Measurements from ENCODE around the gene HAUS7.

HAUS7 gene

DNA sequence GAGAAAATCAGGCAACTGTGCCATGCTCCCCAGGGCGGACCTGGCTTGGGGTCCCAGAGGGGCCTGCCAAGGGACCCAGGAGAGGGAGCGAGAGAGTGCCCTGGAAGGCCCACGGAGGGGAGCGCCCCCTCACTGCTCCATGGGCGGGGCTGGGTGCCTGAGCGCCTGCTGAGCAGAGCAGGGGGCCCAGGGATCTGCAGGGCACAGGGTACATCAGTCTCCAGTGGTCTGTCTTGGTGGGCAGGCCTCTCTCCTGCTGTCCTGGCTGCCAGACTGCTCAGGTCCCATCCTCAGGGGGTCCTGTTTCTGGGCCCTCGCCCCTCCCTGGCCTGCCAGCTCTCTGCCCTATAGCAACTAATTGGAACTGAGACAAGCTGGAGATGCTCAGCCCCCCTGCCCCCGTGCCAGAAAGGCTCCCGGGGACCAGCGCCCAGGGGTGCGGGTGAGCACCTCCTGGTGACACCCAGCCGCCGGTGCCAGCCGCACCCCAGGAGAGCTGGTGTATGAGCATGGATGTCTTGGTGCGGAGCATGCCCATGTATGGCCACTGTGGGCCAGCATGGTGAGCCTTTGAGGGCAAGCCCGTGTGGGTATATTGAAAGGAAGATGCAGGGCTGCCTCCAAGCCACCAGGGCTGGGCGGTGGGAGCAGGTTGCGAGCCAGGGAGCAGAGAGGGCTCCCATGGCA, 25.7 kb upstream of the HAUS7 start (continued):
- TF ChIP-seq TOX (CRISPR knock-in tag; IDR thresholded peaks at IDR 0.05; ENCODE audit: borderline replicate concordance) (no peak), ZNF8 (CRISPR knock-in tag; IDR thresholded peaks at IDR 0.05) (no peak), ZC3H10 (CRISPR knock-in tag; IDR thresholded peaks at IDR 0.05) (no peak), BACH2 (CRISPR knock-in tag; IDR thresholded peaks at IDR 0.05; ENCODE audit: borderline replicate concordance) (no peak)
- TF ChIP-seq, protein P1, sequence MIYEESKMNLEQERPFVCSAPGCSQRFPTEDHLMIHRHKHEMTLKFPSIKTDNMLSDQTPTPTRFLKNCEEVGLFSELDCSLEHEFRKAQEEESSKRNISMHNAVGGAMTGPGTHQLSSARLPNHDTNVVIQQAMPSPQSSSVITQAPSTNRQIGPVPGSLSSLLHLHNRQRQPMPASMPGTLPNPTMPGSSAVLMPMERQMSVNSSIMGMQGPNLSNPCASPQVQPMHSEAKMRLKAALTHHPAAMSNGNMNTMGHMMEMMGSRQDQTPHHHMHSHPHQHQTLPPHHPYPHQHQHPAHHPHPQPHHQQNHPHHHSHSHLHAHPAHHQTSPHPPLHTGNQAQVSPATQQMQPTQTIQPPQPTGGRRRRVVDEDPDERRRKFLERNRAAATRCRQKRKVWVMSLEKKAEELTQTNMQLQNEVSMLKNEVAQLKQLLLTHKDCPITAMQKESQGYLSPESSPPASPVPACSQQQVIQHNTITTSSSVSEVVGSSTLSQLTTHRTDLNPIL (CRISPR knock-in tag; IDR thresholded peaks at IDR 0.05; ENCODE audit: low read depth), result no peak

DNA sequence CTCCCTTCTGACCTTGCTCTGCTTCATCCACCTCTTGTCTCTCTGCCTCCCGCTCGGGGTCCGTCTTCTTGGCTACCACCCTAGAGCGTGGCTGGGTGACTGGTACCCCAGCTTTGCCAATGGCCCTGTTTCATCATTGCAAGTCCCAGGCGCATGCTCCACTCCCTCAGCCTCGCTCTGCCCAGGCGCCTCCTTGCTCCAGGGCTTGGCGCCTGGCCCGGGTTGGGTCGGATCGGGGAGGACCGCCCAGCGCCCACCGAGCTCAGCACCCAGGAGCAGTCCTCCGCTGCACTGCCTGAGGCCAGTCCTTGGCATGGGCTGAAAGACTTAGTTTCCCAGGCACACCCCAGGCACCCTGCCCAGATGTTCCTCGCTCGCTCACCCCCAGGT, 25.0 kb upstream of the HAUS7 start:
- peak; percentile 44 for ATAC-seq
- TF ChIP-seq, protein P1 (CRISPR knock-in tag; IDR thresholded peaks at IDR 0.05; ENCODE audit: low read depth), result no peak
- TF ChIP-seq ZNF8 (CRISPR knock-in tag; IDR thresholded peaks at IDR 0.05) (no peak), ESRRG (CRISPR knock-in tag; IDR thresholded peaks at IDR 0.05) (no peak), ZNF565 (CRISPR knock-in tag; conservative IDR thresholded peaks at IDR 0.05; ENCODE audit: low read depth) (no peak), ZFP30 (CRISPR knock-in tag; IDR thresholded peaks at IDR 0.05) (no peak), GLIS3 (CRISPR knock-in tag; IDR thresholded peaks at IDR 0.05) (no peak)
- TF ChIP-seq, protein P2, sequence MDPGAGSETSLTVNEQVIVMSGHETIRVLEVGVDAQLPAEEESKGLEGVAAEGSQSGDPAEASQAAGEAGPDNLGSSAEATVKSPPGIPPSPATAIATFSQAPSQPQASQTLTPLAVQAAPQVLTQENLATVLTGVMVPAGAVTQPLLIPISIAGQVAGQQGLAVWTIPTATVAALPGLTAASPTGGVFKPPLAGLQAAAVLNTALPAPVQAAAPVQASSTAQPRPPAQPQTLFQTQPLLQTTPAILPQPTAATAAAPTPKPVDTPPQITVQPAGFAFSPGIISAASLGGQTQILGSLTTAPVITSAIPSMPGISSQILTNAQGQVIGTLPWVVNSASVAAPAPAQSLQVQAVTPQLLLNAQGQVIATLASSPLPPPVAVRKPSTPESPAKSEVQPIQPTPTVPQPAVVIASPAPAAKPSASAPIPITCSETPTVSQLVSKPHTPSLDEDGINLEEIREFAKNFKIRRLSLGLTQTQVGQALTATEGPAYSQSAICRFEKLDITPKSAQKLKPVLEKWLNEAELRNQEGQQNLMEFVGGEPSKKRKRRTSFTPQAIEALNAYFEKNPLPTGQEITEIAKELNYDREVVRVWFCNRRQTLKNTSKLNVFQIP (CRISPR knock-in tag; IDR thresholded peaks at IDR 0.05; ENCODE audit: borderline replicate concordance, low read depth), result no peak
- TF ChIP-seq, protein P3, sequence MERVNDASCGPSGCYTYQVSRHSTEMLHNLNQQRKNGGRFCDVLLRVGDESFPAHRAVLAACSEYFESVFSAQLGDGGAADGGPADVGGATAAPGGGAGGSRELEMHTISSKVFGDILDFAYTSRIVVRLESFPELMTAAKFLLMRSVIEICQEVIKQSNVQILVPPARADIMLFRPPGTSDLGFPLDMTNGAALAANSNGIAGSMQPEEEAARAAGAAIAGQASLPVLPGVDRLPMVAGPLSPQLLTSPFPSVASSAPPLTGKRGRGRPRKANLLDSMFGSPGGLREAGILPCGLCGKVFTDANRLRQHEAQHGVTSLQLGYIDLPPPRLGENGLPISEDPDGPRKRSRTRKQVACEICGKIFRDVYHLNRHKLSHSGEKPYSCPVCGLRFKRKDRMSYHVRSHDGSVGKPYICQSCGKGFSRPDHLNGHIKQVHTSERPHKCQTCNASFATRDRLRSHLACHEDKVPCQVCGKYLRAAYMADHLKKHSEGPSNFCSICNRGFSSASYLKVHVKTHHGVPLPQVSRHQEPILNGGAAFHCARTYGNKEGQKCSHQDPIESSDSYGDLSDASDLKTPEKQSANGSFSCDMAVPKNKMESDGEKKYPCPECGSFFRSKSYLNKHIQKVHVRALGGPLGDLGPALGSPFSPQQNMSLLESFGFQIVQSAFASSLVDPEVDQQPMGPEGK (CRISPR knock-in tag; IDR thresholded peaks at IDR 0.05; ENCODE audit: borderline replicate concordance), result no peak

DNA sequence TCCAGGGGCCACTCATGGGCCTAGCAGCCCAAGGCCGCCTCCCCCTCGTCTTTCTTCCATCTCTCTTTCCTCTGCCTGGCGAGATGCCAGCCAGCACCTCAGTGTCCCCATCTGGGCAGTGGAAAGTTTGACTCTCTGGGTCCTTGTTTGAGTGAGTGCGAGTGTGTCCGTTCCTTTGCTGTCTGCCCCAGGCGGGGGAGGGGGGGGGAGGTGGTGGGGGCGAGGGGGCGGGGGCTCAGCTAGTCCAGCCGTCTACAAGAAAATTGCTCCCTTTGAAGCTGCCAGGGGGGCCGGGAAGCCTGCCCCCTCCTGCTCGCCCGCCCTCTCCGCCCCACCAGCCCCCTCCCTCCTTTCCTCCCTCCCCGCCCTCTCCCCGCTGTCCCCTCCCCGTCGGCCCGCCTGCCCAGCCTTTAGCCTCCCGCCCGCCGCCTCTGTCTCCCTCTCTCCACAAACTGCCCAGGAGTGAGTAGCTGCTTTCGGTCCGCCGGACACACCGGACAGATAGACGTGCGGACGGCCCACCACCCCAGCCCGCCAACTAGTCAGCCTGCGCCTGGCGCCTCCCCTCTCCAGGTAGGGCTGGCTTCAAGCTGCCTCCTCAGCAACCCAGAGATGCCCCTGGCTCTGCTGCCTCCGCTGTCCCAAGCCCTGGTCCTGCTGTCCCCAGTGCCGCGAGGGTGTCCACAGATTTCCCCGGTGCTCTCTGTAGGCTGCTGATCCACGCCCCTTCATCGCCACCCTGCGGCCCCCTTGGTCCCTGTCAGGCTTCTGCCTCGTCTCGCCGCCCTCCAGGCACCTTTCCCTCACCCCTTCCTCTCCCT, 24.4 kb upstream of the HAUS7 start, which contains the start of gene BGN:
Gene BGN (plus strand): TSS at position 440 of the 821 bp plus-strand sequence. CDS start 9,652 bp downstream, outside the sequence.
- peak; percentile 70 for ATAC-seq
- TF ChIP-seq ESRRG (CRISPR knock-in tag; IDR thresholded peaks at IDR 0.05) (no peak), OSR1 (CRISPR knock-in tag; IDR thresholded peaks at IDR 0.05) (no peak), CSDC2 (CRISPR knock-in tag; IDR thresholded peaks at IDR 0.05) (no peak), ZFP30 (CRISPR knock-in tag; IDR thresholded peaks at IDR 0.05) (no peak), ZNF8 (CRISPR knock-in tag; IDR thresholded peaks at IDR 0.05) (no peak), RARB (CRISPR knock-in tag; IDR thresholded peaks at IDR 0.05) (no peak), GLIS3 (CRISPR knock-in tag; IDR thresholded peaks at IDR 0.05) (no peak), ZNF565 (CRISPR knock-in tag; conservative IDR thresholded peaks at IDR 0.05; ENCODE audit: low read depth) (no peak), SNAI2 (CRISPR knock-in tag; IDR thresholded peaks at IDR 0.05) (no peak), ZC3H10 (CRISPR knock-in tag; IDR thresholded peaks at IDR 0.05) (no peak), ZFP3 (CRISPR knock-in tag; IDR thresholded peaks at IDR 0.05) (no peak), TOX (CRISPR knock-in tag; IDR thresholded peaks at IDR 0.05; ENCODE audit: borderline replicate concordance) (no peak), BACH2 (CRISPR knock-in tag; IDR thresholded peaks at IDR 0.05; ENCODE audit: borderline replicate concordance) (no peak), ARNTL (CRISPR knock-in tag; IDR thresholded peaks at IDR 0.05; ENCODE audit: borderline replicate concordance, low read depth) (no peak)
- TF ChIP-seq, protein P2 (CRISPR knock-in tag; IDR thresholded peaks at IDR 0.05; ENCODE audit: borderline replicate concordance, low read depth), result no peak
- TF ChIP-seq, protein P4, sequence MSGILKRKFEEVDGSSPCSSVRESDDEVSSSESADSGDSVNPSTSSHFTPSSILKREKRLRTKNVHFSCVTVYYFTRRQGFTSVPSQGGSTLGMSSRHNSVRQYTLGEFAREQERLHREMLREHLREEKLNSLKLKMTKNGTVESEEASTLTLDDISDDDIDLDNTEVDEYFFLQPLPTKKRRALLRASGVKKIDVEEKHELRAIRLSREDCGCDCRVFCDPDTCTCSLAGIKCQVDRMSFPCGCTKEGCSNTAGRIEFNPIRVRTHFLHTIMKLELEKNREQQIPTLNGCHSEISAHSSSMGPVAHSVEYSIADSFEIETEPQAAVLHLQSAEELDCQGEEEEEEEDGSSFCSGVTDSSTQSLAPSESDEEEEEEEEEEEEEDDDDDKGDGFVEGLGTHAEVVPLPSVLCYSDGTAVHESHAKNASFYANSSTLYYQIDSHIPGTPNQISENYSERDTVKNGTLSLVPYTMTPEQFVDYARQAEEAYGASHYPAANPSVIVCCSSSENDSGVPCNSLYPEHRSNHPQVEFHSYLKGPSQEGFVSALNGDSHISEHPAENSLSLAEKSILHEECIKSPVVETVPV (CRISPR knock-in tag; IDR thresholded peaks at IDR 0.05), result no peak
- TF ChIP-seq, protein P5, sequence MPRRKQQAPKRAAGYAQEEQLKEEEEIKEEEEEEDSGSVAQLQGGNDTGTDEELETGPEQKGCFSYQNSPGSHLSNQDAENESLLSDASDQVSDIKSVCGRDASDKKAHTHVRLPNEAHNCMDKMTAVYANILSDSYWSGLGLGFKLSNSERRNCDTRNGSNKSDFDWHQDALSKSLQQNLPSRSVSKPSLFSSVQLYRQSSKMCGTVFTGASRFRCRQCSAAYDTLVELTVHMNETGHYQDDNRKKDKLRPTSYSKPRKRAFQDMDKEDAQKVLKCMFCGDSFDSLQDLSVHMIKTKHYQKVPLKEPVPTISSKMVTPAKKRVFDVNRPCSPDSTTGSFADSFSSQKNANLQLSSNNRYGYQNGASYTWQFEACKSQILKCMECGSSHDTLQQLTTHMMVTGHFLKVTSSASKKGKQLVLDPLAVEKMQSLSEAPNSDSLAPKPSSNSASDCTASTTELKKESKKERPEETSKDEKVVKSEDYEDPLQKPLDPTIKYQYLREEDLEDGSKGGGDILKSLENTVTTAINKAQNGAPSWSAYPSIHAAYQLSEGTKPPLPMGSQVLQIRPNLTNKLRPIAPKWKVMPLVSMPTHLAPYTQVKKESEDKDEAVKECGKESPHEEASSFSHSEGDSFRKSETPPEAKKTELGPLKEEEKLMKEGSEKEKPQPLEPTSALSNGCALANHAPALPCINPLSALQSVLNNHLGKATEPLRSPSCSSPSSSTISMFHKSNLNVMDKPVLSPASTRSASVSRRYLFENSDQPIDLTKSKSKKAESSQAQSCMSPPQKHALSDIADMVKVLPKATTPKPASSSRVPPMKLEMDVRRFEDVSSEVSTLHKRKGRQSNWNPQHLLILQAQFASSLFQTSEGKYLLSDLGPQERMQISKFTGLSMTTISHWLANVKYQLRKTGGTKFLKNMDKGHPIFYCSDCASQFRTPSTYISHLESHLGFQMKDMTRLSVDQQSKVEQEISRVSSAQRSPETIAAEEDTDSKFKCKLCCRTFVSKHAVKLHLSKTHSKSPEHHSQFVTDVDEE (CRISPR knock-in tag; IDR thresholded peaks at IDR 0.05), result no peak
- TF ChIP-seq, protein P3 (CRISPR knock-in tag; IDR thresholded peaks at IDR 0.05; ENCODE audit: borderline replicate concordance), result no peak
